Peyer's patch (tissue), 4 donors: ENCODE data around the gene TMEM135. TPM values are rescaled to one million over a fixed set of nuclear protein-coding genes. Genes with fewer than 3 reads are reported as not detected.

Source experiments
- DNase-seq, 3 donors: peaks; one replicate each; pipeline ENCODE4 v3.0.0-alpha.2; 2017 to 2019
- H3K27ac ChIP-seq, 4 donors: fragments of 200-600 bp; sonication (generic); one replicate each; pipeline ENCODE4 v1.5.1; 2016 to 2019
- H3K27me3 ChIP-seq, 2 donors: fragments of 200-600 bp; sonication (generic); one replicate each; pipeline ENCODE4 v1.5.1; 2019
- H3K36me3 ChIP-seq, 3 donors: fragments of 200-600 bp; sonication (generic); one replicate each; pipeline ENCODE4 v1.5.1; 2016 to 2019
- H3K4me1 ChIP-seq, 4 donors: fragments of 200-600 bp; sonication (generic); one replicate each; pipeline ENCODE4 v1.5.1; 2016 to 2019
- H3K4me3 ChIP-seq, 4 donors: fragments of 200-600 bp; sonication (generic); 1 replicate in 3 of 4; 2 replicates in 1 of 4; pipeline ENCODE4 v1.5.1; 2016 to 2019; ENCODE audit warnings: mild to moderate bottlenecking in 1 of 4
- H3K9me3 ChIP-seq, 4 donors: fragments of 200-600 bp; sonication (generic); one replicate each; pipeline ENCODE4 v1.5.1; 2016 to 2019; ENCODE audit warnings: mild to moderate bottlenecking in 1 of 4
- CTCF ChIP-seq, 6 experiments: fragments of 450-650 bp in 4 of 6; fragments of 200-600 bp in 2 of 6; sonication (generic) in 1 of 6; IDR thresholded peaks; one replicate each; pipeline ENCODE4 v1.5.1; 2017 to 2019; ENCODE audit warnings: antibody characterized with exemption in 6 of 6, mild to moderate bottlenecking in 3 of 6, moderate library complexity in 1 of 6
- POLR2A ChIP-seq, 2 donors: fragments of 450-650 bp; IDR thresholded peaks; one replicate each; pipeline ENCODE4 v1.5.1; 2017; ENCODE audit warnings: antibody characterized with exemption in 2 of 2, mild to moderate bottlenecking in 2 of 2, moderate library complexity in 2 of 2
- total RNA-seq, 4 donors: library from RNA; depleted of rRNA; stranded (reverse); fragments of >200 nt; gene quantifications; one replicate each; pipeline ENCODE4 v1.1.0, GENCODE V29; 2016

TMEM135 gene
- total RNA-seq, 4 donors from 2014 or later = 23.1 to 58.2 (median 40.1) TPM

GRCh38 chr11:87013912-87014825, 23.6 kb upstream of the TMEM135 start:
- H3K36me3 ChIP-seq = no peaks in the 10 kb centered on the region
- H3K27me3 ChIP-seq = no peaks in the 10 kb centered on the region
- no peak for TF ChIP-seq POLR2A (IDR thresholded peaks at IDR 0.05)
- TF ChIP-seq CTCF (IDR thresholded peaks at IDR 0.05) = no peak
- no peaks in the 10 kb centered on the region for H3K9me3 ChIP-seq
- no peak overlapping the region for H3K27ac ChIP-seq
- no peak overlapping the region for H3K4me3 ChIP-seq
- no peak for DNase-seq
- no peaks in the 10 kb centered on the region for H3K4me1 ChIP-seq

- H3K4me3 ChIP-seq = no peak overlapping the region
- TF ChIP-seq CTCF (IDR thresholded peaks at IDR 0.05) = no peak
- TF ChIP-seq POLR2A (IDR thresholded peaks at IDR 0.05) = no peak
- no peaks in the 10 kb centered on the region for H3K9me3 ChIP-seq
Observed at GRCh38 chr11:87015645-87016044, 22.1 kb upstream of the TMEM135 start.

GRCh38 chr11:87019613-87020271, 18.0 kb upstream of the TMEM135 start:
- H3K4me3 ChIP-seq = no peak overlapping the region
- no peak overlapping the region for H3K27ac ChIP-seq

More at GRCh38 chr11:87015645-87016044, 22.1 kb upstream of the TMEM135 start:
- Histone ChIP-seq H3K27me3 (no peaks in the 10 kb centered on the region), H3K4me1 (no peaks in the 10 kb centered on the region), H3K27ac (no peak overlapping the region), H3K36me3 (no peaks in the 10 kb centered on the region)
- no peak for DNase-seq

GRCh38 chr11:87020336-87020735, 17.4 kb upstream of the TMEM135 start:
- H3K27ac ChIP-seq = no peak overlapping the region

More at GRCh38 chr11:87019613-87020271, 18.0 kb upstream of the TMEM135 start:
- H3K27me3 ChIP-seq = no peaks in the 10 kb centered on the region
- no peak for DNase-seq
- H3K36me3 ChIP-seq = no peaks in the 10 kb centered on the region
- no peaks in the 10 kb centered on the region for H3K4me1 ChIP-seq
- TF ChIP-seq POLR2A (IDR thresholded peaks at IDR 0.05) = no peak
- TF ChIP-seq CTCF (IDR thresholded peaks at IDR 0.05) = no peak
- no peaks in the 10 kb centered on the region for H3K9me3 ChIP-seq

More at GRCh38 chr11:87020336-87020735, 17.4 kb upstream of the TMEM135 start:
- Histone ChIP-seq H3K4me3 (no peak overlapping the region), H3K9me3 (no peaks in the 10 kb centered on the region), H3K27me3 (no peaks in the 10 kb centered on the region), H3K4me1 (no peaks in the 10 kb centered on the region), H3K36me3 (no peaks in the 10 kb centered on the region)
- TF ChIP-seq POLR2A (IDR thresholded peaks at IDR 0.05) (no peak), CTCF (IDR thresholded peaks at IDR 0.05) (no peak)
- no peak for DNase-seq
